Hepatocyte (in vitro differentiated cells): Measurements from ENCODE around the gene PRKCA.

Source experiments
- EZH2phosphoT487 ChIP-seq: fragments of 200-600 bp; sonication (generic); IDR thresholded peaks from one replicate; pipeline ENCODE4 v1.6.1; 2018; ENCODE audit warnings: antibody characterized with exemption, mild to moderate bottlenecking, low read depth, moderate library complexity; ENCODE audit not compliant: unreplicated experiment, severe bottlenecking
- TF ChIP-seq, protein P1 (sequence below): fragments of 200-600 bp; sonication (generic); IDR thresholded peaks from 2 replicates; pipeline ENCODE4 v1.5.1; 2016; ENCODE audit warnings: antibody characterized with exemption, mild to moderate bottlenecking; ENCODE audit not compliant: poor library complexity

GRCh38 chr17:66461343-66461995 lies 159.1 kb downstream of the PRKCA start:
- TF ChIP-seq, protein P1, sequence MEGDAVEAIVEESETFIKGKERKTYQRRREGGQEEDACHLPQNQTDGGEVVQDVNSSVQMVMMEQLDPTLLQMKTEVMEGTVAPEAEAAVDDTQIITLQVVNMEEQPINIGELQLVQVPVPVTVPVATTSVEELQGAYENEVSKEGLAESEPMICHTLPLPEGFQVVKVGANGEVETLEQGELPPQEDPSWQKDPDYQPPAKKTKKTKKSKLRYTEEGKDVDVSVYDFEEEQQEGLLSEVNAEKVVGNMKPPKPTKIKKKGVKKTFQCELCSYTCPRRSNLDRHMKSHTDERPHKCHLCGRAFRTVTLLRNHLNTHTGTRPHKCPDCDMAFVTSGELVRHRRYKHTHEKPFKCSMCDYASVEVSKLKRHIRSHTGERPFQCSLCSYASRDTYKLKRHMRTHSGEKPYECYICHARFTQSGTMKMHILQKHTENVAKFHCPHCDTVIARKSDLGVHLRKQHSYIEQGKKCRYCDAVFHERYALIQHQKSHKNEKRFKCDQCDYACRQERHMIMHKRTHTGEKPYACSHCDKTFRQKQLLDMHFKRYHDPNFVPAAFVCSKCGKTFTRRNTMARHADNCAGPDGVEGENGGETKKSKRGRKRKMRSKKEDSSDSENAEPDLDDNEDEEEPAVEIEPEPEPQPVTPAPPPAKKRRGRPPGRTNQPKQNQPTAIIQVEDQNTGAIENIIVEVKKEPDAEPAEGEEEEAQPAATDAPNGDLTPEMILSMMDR, result no peak
- TF ChIP-seq EZH2phosphoT487, result no peak
